ENCODE results near the gene HUNK. TPM values are rescaled to one million over a fixed set of nuclear protein-coding genes. Genes with fewer than 3 reads are reported as not detected.

The HUNK gene
- total RNA-seq, 4 donors from 2014 or later, result 0.42 to 3.2 (median 1.0) TPM

GRCh38 chr21:32009263-32009662 is 136.4 kb downstream of the HUNK start:
- WGBS, result 75% methylated on average over 3 of the region's 3 CpGs
- intact Hi-C loops (cut with DNase I), result no loop called here
- no peak overlapping the region for H3K4me3 ChIP-seq
- no peaks in the 10 kb centered on the region for H3K27me3 ChIP-seq
- H3K4me1 ChIP-seq, result no peaks in the 10 kb centered on the region
- TF ChIP-seq CTCF (IDR thresholded peaks at IDR 0.05) (no peak), POLR2A (IDR thresholded peaks at IDR 0.05; ENCODE audit: low read depth) (no peak), EP300 (IDR thresholded peaks at IDR 0.05) (no peak), POLR2AphosphoS5 (IDR thresholded peaks at IDR 0.05) (no peak)
- no peaks in the 10 kb centered on the region for H3K36me3 ChIP-seq
- no peak overlapping the region for H3K27ac ChIP-seq (replicated peaks in 1 of 4)
- no peak for DNase-seq (ENCODE audit: extremely low spot score)
- peaks cover 0 to 2% (median 0%) of the 10 kb centered on the region in 4 donors for H3K9me3 ChIP-seq

DNA sequence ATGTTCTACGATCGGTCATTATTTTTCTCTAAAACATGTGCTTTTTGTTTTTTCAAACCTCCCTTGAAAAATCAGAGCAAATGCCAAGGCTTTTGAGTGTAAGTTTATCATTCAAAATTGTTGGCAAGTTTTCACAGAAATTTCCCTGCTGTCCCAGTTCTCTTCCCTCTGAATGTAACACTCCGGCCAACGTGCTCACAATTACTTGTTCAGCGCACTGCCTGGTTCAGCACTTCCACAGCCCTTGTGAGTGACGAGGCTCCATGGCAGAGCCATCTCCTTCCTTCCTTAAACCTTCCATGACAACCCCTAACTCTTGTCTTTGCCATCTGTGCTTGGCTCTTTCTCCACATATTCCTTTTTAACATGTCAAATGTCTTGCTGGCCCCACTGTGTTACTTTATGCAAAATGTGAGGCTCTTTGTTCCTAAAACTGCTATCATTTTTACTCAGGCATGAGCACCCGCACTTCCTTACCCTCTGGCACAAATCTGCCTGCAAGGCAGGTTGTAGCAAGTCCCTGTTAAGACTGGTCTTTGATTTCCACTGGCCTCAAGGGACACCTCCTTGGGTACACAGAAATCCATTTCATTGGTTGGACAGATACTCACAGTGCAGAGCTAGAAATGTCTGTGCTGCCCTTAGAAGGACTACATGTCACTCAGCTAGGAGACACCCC is 142.8 kb downstream of the HUNK start:
- intact Hi-C loops (cut with DNase I), result no loop called here
- 51% methylated on average over 7 of the region's 7 CpGs for WGBS
- Histone ChIP-seq H3K9me3 (no peaks in the 10 kb centered on the region), H3K27me3 (no peaks in the 10 kb centered on the region), H3K36me3 (no peaks in the 10 kb centered on the region), H3K4me1 (peaks cover 0 to 9% (median 0%) of the 10 kb centered on the region in 4 donors), H3K27ac (replicated peaks in 1 of 4) (no peak overlapping the region), H3K4me3 (no peak overlapping the region)
- TF ChIP-seq POLR2A (IDR thresholded peaks at IDR 0.05; ENCODE audit: low read depth) (no peak), EP300 (IDR thresholded peaks at IDR 0.05) (no peak), POLR2AphosphoS5 (IDR thresholded peaks at IDR 0.05) (no peak), CTCF (IDR thresholded peaks at IDR 0.05) (no peak)
- no peak for DNase-seq (ENCODE audit: extremely low spot score)

GRCh38 chr21:32018381-32018780 is 145.6 kb downstream of the HUNK start:
- intact Hi-C loops (cut with DNase I), result no loop called here
- Histone ChIP-seq H3K4me1 (peaks cover 9 to 16% (median 10%) of the 10 kb centered on the region in 4 donors), H3K27me3 (no peaks in the 10 kb centered on the region), H3K9me3 (no peaks in the 10 kb centered on the region), H3K4me3 (no peak overlapping the region), H3K36me3 (no peaks in the 10 kb centered on the region), H3K27ac (replicated peaks in 1 of 4) (no peak overlapping the region)
- TF ChIP-seq POLR2A (IDR thresholded peaks at IDR 0.05; ENCODE audit: low read depth) (no peak), EP300 (IDR thresholded peaks at IDR 0.05) (no peak), POLR2AphosphoS5 (IDR thresholded peaks at IDR 0.05) (no peak), CTCF (IDR thresholded peaks at IDR 0.05) (no peak)
- no peak for DNase-seq (ENCODE audit: extremely low spot score)
- WGBS, result 94% methylated on average over 3 of the region's 3 CpGs

DNA sequence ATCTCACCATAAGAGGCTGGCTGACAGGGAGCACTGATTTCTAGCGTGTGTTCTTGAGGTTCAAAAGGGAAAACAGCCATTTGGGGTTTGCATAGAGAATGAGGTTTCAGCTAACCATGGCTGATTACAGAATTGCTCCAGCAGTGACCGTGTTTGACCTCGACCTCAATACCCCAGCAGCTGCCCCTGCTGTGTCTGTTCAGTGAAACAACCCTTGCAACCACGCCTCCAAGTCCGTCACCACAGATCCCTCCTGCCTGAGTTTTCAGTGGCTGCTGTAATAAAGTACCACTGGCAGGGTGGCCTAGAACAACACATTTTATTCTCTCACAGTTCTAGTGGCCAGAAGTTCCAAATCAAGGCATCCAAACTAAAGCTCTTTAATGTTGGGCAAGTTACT is 147.7 kb downstream of the HUNK start:
- H3K36me3 ChIP-seq, result no peaks in the 10 kb centered on the region
- H3K9me3 ChIP-seq, result no peaks in the 10 kb centered on the region
- intact Hi-C loops (cut with DNase I), result no loop called here
- no peak overlapping the region for H3K27ac ChIP-seq (replicated peaks in 1 of 4)
- H3K4me1 ChIP-seq, result peaks cover 9 to 11% (median 10%) of the 10 kb centered on the region in 4 donors
- no peak overlapping the region for H3K4me3 ChIP-seq
- DNase-seq (ENCODE audit: extremely low spot score), result no peak
- no peaks in the 10 kb centered on the region for H3K27me3 ChIP-seq
- WGBS, result 74% methylated on average over 5 of the region's 5 CpGs
- no peak for TF ChIP-seq POLR2AphosphoS5 (IDR thresholded peaks at IDR 0.05)
- no peak for TF ChIP-seq POLR2A (IDR thresholded peaks at IDR 0.05; ENCODE audit: low read depth)
- no peak for TF ChIP-seq CTCF (IDR thresholded peaks at IDR 0.05)
- no peak for TF ChIP-seq EP300 (IDR thresholded peaks at IDR 0.05)
